ENCODE measurements around the gene NALCN. TPM values are rescaled to one million over a fixed set of nuclear protein-coding genes. Genes with fewer than 3 reads are reported as not detected.
A peak's percentile ranks its signal among the peaks of the same experiment; 100 is the strongest.

Gene NALCN
- total RNA-seq, 1 donor, result 11.2 TPM

GRCh38 chr13:101305981-101306411 is 110.3 kb downstream of the NALCN start:
- no peak overlapping the region for H2AFZ ChIP-seq (ENCODE audit: low read length)
- H4K20me1 ChIP-seq (ENCODE audit: insufficient read depth, low read length), result no peaks in the 10 kb centered on the region
- peak overlapping the region; percentile 81 for H3K27ac ChIP-seq (ENCODE audit: low read depth, low read length)
- no peak overlapping the region for H3K4me3 ChIP-seq (ENCODE audit: insufficient read depth, low read length)
- H3K4me2 ChIP-seq (ENCODE audit: insufficient read depth, low read length), result no peak overlapping the region
- peaks cover 42% of the 10 kb centered on the region for H3K4me1 ChIP-seq (ENCODE audit: insufficient read depth, low read length)
- no peaks in the 10 kb centered on the region for H3K27me3 ChIP-seq (ENCODE audit: insufficient read depth, low read length)
- H3K79me2 ChIP-seq (ENCODE audit: insufficient read depth, low read length), result no peaks in the 10 kb centered on the region
- no peak for DNase-seq (ENCODE audit: insufficient read length, low spot score, missing footprints)
- H3K36me3 ChIP-seq (ENCODE audit: insufficient read depth, low read length), result no peaks in the 10 kb centered on the region
- TF ChIP-seq CTCF (IDR thresholded peaks at IDR 0.05; ENCODE audit: extremely low read depth, low read depth, low read length), result no peak
- no peaks in the 10 kb centered on the region for H3K9me3 ChIP-seq (ENCODE audit: low read depth, low read length)

- Histone ChIP-seq H3K27ac (ENCODE audit: low read depth, low read length) (no peak overlapping the region), H3K4me3 (ENCODE audit: insufficient read depth, low read length) (no peak overlapping the region), H4K20me1 (ENCODE audit: insufficient read depth, low read length) (no peaks in the 10 kb centered on the region), H3K9me3 (ENCODE audit: low read depth, low read length) (no peaks in the 10 kb centered on the region), H3K4me2 (ENCODE audit: insufficient read depth, low read length) (peak overlapping the region; percentile 4), H2AFZ (ENCODE audit: low read length) (peak overlapping the region; percentile 3), H3K36me3 (ENCODE audit: insufficient read depth, low read length) (no peaks in the 10 kb centered on the region), H3K27me3 (ENCODE audit: insufficient read depth, low read length) (no peaks in the 10 kb centered on the region), H3K4me1 (ENCODE audit: insufficient read depth, low read length) (peaks cover 24% of the 10 kb centered on the region), H3K79me2 (ENCODE audit: insufficient read depth, low read length) (no peaks in the 10 kb centered on the region)
- TF ChIP-seq CTCF (IDR thresholded peaks at IDR 0.05; ENCODE audit: extremely low read depth, low read depth, low read length), result no peak
- DNase-seq (ENCODE audit: insufficient read length, low spot score, missing footprints), result no peak
Measured at GRCh38 chr13:101303521-101303920, 112.8 kb downstream of the NALCN start.

GRCh38 chr13:101301053-101301452 is 115.3 kb downstream of the NALCN start:
- no peak for DNase-seq (ENCODE audit: insufficient read length, low spot score, missing footprints)
- Histone ChIP-seq H2AFZ (ENCODE audit: low read length) (no peak overlapping the region), H3K4me1 (ENCODE audit: insufficient read depth, low read length) (no peaks in the 10 kb centered on the region), H4K20me1 (ENCODE audit: insufficient read depth, low read length) (no peaks in the 10 kb centered on the region), H3K79me2 (ENCODE audit: insufficient read depth, low read length) (no peaks in the 10 kb centered on the region), H3K27me3 (ENCODE audit: insufficient read depth, low read length) (no peaks in the 10 kb centered on the region), H3K36me3 (ENCODE audit: insufficient read depth, low read length) (no peaks in the 10 kb centered on the region), H3K27ac (ENCODE audit: low read depth, low read length) (no peak overlapping the region), H3K9me3 (ENCODE audit: low read depth, low read length) (no peaks in the 10 kb centered on the region), H3K4me2 (ENCODE audit: insufficient read depth, low read length) (no peak overlapping the region), H3K4me3 (ENCODE audit: insufficient read depth, low read length) (no peak overlapping the region)
- TF ChIP-seq CTCF (IDR thresholded peaks at IDR 0.05; ENCODE audit: extremely low read depth, low read depth, low read length), result no peak

GRCh38 chr13:101300531-101300930 is 115.8 kb downstream of the NALCN start:
- H2AFZ ChIP-seq (ENCODE audit: low read length), result no peak overlapping the region
- H3K79me2 ChIP-seq (ENCODE audit: insufficient read depth, low read length), result no peaks in the 10 kb centered on the region
- no peak overlapping the region for H3K4me3 ChIP-seq (ENCODE audit: insufficient read depth, low read length)
- no peaks in the 10 kb centered on the region for H3K4me1 ChIP-seq (ENCODE audit: insufficient read depth, low read length)
- no peak for TF ChIP-seq CTCF (IDR thresholded peaks at IDR 0.05; ENCODE audit: extremely low read depth, low read depth, low read length)
- DNase-seq (ENCODE audit: insufficient read length, low spot score, missing footprints), result no peak
- no peaks in the 10 kb centered on the region for H3K27me3 ChIP-seq (ENCODE audit: insufficient read depth, low read length)
- no peaks in the 10 kb centered on the region for H4K20me1 ChIP-seq (ENCODE audit: insufficient read depth, low read length)
- no peak overlapping the region for H3K27ac ChIP-seq (ENCODE audit: low read depth, low read length)
- H3K9me3 ChIP-seq (ENCODE audit: low read depth, low read length), result peaks cover 2% of the 10 kb centered on the region
- no peaks in the 10 kb centered on the region for H3K36me3 ChIP-seq (ENCODE audit: insufficient read depth, low read length)
- no peak overlapping the region for H3K4me2 ChIP-seq (ENCODE audit: insufficient read depth, low read length)

Data from osteoblast (primary cell).